NCI-H128 (cell line): Measurements from ENCODE around the gene SHOC2.

Experiments used
- DNase-seq: peaks from one replicate; lab custom pipeline; 2025; ENCODE audit not compliant: unreplicated experiment; lab: John Stamatoyannopoulos, UW

The SHOC2 gene

GRCh38 chr10:110944792-110945396, 25.5 kb downstream of the SHOC2 start:
- no peak for DNase-seq

DNA sequence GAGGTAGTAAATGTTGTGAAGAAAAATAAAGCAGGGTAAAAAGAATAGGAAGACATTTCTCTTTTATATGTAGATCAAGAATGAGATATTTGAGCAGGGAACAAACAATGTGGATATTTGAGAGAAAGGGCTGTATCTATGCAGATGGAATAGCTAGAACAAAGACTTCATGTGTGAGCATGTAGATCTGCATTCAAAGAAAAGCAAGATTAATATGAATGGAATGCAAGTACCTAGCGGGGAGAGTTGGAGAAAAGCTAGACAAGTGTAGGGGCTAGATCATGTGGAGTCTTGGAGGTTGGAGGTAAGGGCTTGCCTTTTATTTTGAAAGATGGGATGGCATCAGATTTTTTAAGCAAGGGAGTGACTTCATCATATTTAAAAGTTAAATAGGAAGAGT, 27.1 kb downstream of the SHOC2 start:
- no peak for DNase-seq

DNA sequence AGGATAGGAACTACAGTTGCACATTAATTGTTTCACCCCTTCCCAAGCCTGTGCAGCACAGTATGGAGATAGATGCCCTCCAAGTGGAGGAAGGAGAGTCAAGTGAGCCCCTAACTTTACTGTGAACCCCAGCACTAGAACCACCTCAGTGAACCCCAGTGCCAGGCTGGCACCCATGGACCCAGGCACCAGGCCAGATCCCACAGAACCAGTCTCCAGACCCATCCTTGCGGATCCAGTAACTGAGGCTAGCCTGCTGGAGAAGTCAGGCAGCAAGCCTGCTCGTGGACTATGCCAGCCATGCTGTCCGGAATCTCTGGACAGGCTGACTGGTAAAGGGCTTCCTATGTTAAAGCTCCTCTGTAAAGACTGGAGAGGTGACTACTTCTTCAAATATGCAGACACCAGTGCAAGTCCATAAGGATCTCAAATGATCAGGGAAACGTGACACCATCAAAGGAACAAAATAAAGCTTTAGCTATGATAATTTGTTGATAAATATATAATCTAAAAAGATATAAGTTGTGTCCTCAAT, 27.7 kb downstream of the SHOC2 start:
- DNase-seq = no peak

DNA sequence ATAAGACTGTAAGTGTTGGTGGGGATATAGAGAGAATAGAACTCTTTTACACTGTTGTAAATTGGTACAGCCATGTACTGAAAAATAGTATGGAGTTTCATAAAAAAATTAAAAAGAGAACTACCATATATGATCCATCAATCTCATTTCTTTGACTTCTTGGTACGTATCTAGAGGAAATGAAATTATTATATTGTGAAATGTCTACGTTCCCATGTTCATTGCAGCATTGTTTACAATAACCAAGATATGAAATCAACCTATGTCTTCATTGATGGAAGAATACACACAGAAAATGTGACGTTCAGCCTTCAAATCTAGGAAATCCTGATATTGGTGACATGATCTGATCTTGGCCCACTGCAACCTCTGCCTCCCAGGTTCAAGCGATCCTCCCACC, 32.0 kb downstream of the SHOC2 start:
- DNase-seq = no peak

- DNase-seq = no peak
These were observed 38.2 kb downstream of the SHOC2 start for GRCh38 chr10:110957606-110958005.

GRCh38 chr10:110959379-110960332, 40.3 kb downstream of the SHOC2 start:
- no peak for DNase-seq

GRCh38 chr10:110960333-110960712, 40.9 kb downstream of the SHOC2 start:
- no peak for DNase-seq

DNA sequence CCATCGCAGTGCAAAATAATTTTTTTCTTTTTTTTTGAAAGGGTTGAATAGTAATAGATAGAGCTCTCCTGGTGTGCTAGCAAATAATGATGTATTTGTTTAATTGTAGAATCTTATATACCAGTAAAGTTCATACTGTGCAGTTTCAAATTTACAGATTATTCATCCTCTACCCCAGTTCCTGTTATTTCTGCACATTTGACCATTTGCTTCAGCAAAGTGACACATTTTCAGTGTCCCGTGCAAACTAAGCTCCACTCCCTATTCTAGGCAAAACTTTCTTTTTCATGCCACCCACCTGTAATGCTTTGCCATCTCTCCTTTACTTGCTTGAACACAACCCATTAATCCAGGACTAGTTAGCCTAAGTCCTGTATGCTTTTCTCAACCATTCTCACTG, 43.0 kb downstream of the SHOC2 start:
- DNase-seq = no peak

DNA sequence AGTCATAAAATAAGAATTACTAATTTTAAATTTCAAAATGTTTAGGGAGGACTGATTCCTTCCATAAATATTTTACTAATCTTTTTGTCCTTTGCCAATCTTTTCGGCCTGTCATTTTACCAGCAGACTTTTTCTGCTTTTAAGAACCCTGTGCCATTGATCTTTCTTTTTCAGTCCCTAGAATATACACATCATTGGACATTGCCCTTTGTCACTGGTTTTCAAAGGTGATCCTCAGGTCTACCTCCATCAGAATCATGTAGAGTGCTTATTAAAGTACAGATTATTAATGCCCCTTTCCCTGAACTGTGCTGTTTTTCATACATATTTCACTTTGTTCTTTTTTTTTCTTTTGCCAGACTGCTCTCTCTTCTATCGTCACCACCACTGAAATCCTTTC, 43.8 kb downstream of the SHOC2 start:
- no peak for DNase-seq

DNA sequence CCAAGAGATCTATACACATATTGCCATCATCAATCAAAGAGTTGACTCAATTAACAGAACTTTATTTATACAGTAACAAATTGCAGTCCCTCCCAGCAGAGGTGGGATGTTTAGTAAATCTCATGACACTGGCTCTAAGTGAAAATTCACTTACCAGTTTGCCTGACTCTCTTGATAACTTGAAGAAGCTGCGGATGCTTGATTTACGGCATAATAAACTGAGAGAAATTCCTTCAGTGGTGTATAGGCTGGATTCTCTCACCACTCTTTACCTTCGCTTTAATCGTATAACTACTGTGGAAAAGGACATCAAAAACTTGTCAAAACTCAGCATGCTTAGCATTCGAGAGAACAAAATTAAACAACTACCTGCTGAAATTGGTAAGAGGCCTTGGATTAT, 45.3 kb downstream of the SHOC2 start:
- no peak for DNase-seq

GRCh38 chr10:110965216-110965615, 45.8 kb downstream of the SHOC2 start:
- no peak for DNase-seq

DNA sequence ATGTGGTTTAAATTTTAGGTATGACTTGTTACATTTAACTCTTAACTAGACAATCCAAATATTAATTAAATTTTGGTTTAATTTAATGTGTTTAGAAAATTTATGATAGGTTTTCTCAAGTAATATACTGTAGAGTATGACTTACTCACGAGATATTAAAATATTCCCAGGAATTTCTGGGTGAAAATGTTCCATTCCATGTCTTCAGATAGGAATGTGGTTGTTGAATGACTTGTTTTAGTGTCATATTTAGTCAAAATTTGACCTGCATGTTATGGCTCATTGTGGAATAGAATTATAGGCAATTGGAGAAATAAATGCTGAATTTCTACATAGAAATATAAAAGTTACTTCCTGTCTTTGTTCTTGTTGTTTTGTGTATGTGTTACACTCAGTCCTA, 46.7 kb downstream of the SHOC2 start:
- no peak for DNase-seq

DNA sequence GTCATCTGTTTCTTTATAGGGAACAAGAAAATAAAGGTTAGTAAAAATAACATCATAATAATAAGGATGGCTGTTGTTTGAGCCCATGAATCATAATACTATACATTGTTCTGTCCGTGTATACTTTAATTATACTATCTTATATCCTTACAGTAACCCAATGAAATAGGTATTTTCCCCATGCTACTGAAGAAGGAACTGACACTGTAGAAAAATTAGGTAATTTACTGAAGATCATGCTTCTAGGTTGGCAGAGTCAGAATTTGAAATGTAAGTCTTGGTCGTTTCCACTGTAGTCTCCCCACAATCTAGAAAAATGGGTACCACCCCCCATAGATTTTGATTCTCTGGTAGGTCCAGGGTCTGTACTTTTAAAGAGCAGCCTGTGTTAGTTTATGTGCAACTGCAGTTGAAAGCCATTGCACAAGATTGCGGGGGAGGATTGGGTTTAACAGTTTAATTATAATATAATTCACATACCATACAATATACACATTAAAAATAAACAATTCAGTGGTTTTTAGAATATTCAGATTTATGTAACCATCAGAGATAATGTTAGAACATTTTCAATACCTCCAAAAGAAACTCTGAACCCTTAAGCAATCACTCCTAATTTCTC, 47.7 kb downstream of the SHOC2 start:
- DNase-seq = no peak

DNA sequence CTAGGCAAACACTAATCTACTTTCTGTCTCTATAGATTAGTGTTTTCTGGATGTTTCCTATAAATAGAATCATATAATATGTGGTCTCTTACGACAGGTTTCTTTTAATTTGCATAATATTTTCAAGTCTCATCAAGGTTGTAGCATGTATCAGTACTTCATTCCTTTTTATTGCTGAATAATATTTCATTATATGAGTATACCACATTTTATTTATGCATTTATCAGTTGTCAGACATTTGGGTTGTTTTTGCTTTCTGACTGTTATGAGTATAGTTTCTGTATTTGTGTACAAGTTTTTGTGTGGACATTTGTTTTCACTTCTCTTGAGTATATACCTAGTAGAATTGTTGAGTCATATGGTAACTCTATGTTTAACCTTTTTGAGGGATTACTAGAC, 48.2 kb downstream of the SHOC2 start:
- no peak for DNase-seq

- no peak for DNase-seq
These were observed 49.8 kb downstream of the SHOC2 start for GRCh38 chr10:110969183-110969582.

- DNase-seq = no peak
These were observed 52.2 kb downstream of the SHOC2 start for GRCh38 chr10:110971638-110972037.

- no peak for DNase-seq
These were observed 53.1 kb downstream of the SHOC2 start for GRCh38 chr10:110972231-110973134.

GRCh38 chr10:110973400-110973799, 54.0 kb downstream of the SHOC2 start:
- DNase-seq = no peak

DNA sequence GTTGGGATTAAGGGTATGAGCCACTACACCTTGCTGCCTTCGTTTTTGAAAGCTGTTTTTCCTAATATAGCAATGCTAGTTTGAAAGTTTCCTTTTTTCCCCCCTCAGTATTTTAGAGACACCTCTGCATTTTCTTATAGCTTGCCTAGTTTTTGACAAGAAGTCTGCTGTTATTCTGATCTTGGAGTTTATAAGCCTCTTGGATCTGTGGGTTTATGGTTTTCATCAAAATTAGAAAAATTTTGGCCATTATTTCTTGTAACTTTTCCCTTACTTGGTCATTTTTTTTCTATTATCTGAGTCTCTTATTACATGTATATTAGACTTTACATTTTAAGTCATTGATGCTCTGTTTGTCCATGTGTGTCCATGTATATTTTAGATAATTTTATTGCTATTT, 57.2 kb downstream of the SHOC2 start:
- no peak for DNase-seq

DNA sequence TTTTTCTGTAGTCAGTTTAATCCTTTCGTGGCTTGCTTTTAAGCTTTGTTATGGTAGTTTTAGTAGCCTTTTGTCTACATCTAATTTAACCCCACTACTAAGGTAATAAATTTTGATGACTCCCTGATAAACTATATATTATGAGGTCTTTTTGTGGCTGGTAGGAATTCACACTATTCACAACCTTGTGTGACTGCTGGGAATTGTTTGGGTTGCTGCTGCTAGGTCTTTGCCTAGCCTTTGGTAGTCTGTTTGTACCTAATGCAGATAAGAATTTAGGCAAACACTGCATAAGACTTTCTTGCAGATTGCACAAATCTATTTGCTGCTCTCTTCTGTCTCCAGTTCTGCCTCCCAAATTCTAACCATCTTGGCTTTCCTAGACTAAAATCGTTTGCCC, 58.3 kb downstream of the SHOC2 start:
- DNase-seq = no peak

- no peak for DNase-seq
These were observed 58.8 kb downstream of the SHOC2 start for GRCh38 chr10:110978204-110978603.
